GM19468 (cell line): ENCODE results near the gene SH3RF3.

Experiments used
- ATAC-seq: cut with Tn5 transposase; IDR thresholded peaks from one replicate; pipeline ENCODE4 v1.9.1; 2021; ENCODE audit warnings: mild to moderate bottlenecking, moderate library complexity, moderate number of reproducible peaks; ENCODE audit not compliant: unreplicated experiment; ENCODE audit errors: extremely low read depth

SH3RF3 gene

GRCh38 chr2:109270505-109271312 lies 141.7 kb downstream of the SH3RF3 start:
- no peak for ATAC-seq

- no peak for ATAC-seq
Measured at GRCh38 chr2:109271920-109272319, 142.9 kb downstream of the SH3RF3 start.

GRCh38 chr2:109272461-109272860 lies 143.5 kb downstream of the SH3RF3 start:
- ATAC-seq = no peak

GRCh38 chr2:109275120-109276012 lies 146.4 kb downstream of the SH3RF3 start:
- ATAC-seq = no peak

- no peak for ATAC-seq
Measured at GRCh38 chr2:109277406-109277805, 148.4 kb downstream of the SH3RF3 start.

GRCh38 chr2:109279243-109279860 lies 150.3 kb downstream of the SH3RF3 start:
- ATAC-seq = no peak

- ATAC-seq = no peak
Measured at GRCh38 chr2:109280804-109281203, 151.8 kb downstream of the SH3RF3 start.

- no peak for ATAC-seq
Measured at GRCh38 chr2:109282360-109282759, 153.4 kb downstream of the SH3RF3 start.

- no peak for ATAC-seq
Measured at GRCh38 chr2:109282865-109283264, 153.9 kb downstream of the SH3RF3 start.

GRCh38 chr2:109284826-109285225 lies 155.8 kb downstream of the SH3RF3 start:
- no peak for ATAC-seq

GRCh38 chr2:109285244-109285651 lies 156.2 kb downstream of the SH3RF3 start:
- ATAC-seq = no peak

- ATAC-seq = no peak
Measured at GRCh38 chr2:109287413-109287812, 158.4 kb downstream of the SH3RF3 start.

- no peak for ATAC-seq
Measured at GRCh38 chr2:109287838-109288237, 158.8 kb downstream of the SH3RF3 start.

GRCh38 chr2:109288544-109289368 lies 159.8 kb downstream of the SH3RF3 start:
- ATAC-seq = no peak

GRCh38 chr2:109289504-109290222 lies 160.7 kb downstream of the SH3RF3 start:
- no peak for ATAC-seq

- no peak for ATAC-seq
Measured at GRCh38 chr2:109290887-109291643, 162.1 kb downstream of the SH3RF3 start.

GRCh38 chr2:109292386-109292785 lies 163.4 kb downstream of the SH3RF3 start:
- no peak for ATAC-seq

- no peak for ATAC-seq
Measured at GRCh38 chr2:109293663-109294062, 164.7 kb downstream of the SH3RF3 start.

- no peak for ATAC-seq
Measured at GRCh38 chr2:109294523-109294922, 165.5 kb downstream of the SH3RF3 start.
